Type B pancreatic cell (in vitro differentiated cells): ENCODE data around the gene IFNA13. TPM values are rescaled to one million over a fixed set of nuclear protein-coding genes. Genes with fewer than 3 reads are reported as not detected.

Source experiments
- DNase-seq: peaks from one replicate; pipeline ENCODE4 v3.0.0; 2021; ENCODE audit warnings: mixed read lengths; ENCODE audit not compliant: unreplicated experiment; ENCODE audit errors: extremely low spot score
- H3K27ac Mint-ChIP-seq: 2 replicates; pipeline ENCODE4 v1.8.0; 2021; ENCODE audit warnings: mild to moderate bottlenecking, mixed read lengths
- H3K27me3 Mint-ChIP-seq: 2 replicates; pipeline ENCODE4 v1.8.0; 2021; ENCODE audit warnings: mixed read lengths
- H3K36me3 Mint-ChIP-seq: 2 replicates; pipeline ENCODE4 v1.8.0; 2021; ENCODE audit warnings: mixed read lengths
- H3K4me1 Mint-ChIP-seq: one replicate; pipeline ENCODE4 v1.8.0; 2021; ENCODE audit warnings: mixed read lengths; ENCODE audit not compliant: unreplicated experiment
- H3K4me3 Mint-ChIP-seq: 2 replicates; pipeline ENCODE4 v1.8.0; 2021; ENCODE audit warnings: mild to moderate bottlenecking, mixed read lengths
- H3K9me3 Mint-ChIP-seq: 2 replicates; pipeline ENCODE4 v1.8.0; 2021; ENCODE audit warnings: mixed read lengths
- total RNA-seq: library from RNA; stranded (reverse); gene quantifications from 2 replicates; pipeline ENCODE4 v1.2.1, GENCODE V29; 2021; ENCODE audit warnings: low replicate concordance
- TF ChIP-seq, protein P1 (sequence below): fragments of 200-600 bp; sonication (generic); conservative IDR thresholded peaks from 2 replicates; pipeline ENCODE4 v1.5.0; 2021; ENCODE audit warnings: antibody characterized with exemption, mild to moderate bottlenecking

The IFNA13 gene
- total RNA-seq, 1 donor from 2014 or later = not detected

DNA sequence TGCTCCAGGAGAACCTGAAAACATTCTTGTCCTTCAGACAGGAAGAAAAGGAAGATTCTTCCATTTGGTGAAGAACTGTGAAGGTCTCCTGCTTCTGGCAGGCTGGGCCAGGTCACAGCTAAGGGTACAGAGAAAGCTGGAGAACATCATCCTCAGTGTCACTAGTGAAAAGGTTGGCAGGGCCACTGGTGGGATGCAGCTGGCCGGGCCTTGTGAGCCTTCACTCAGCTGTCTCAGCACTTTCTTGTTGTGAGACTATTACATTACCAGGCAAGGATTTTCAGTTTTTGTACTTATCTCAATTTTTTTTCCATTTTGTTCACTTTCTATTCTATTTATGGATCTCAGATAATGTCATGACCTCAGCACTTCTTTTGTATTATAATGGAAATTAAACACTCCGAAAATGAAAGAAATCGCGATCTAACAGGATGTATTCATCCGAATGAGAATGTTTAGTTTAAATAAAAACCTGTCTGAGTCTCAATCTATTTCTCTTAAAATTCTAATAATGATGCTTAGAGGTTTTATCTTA, 31.2 kb upstream of the IFNA13 start:
- Mint-ChIP-seq H3K36me3 (no peaks in the 10 kb centered on the region), H3K4me1 (no peaks in the 10 kb centered on the region), H3K27ac (no peak overlapping the region), H3K4me3 (no peak overlapping the region), H3K9me3 (no peaks in the 10 kb centered on the region), H3K27me3 (peaks cover 70% of the 10 kb centered on the region)
- DNase-seq = no peak
- TF ChIP-seq, protein P1, sequence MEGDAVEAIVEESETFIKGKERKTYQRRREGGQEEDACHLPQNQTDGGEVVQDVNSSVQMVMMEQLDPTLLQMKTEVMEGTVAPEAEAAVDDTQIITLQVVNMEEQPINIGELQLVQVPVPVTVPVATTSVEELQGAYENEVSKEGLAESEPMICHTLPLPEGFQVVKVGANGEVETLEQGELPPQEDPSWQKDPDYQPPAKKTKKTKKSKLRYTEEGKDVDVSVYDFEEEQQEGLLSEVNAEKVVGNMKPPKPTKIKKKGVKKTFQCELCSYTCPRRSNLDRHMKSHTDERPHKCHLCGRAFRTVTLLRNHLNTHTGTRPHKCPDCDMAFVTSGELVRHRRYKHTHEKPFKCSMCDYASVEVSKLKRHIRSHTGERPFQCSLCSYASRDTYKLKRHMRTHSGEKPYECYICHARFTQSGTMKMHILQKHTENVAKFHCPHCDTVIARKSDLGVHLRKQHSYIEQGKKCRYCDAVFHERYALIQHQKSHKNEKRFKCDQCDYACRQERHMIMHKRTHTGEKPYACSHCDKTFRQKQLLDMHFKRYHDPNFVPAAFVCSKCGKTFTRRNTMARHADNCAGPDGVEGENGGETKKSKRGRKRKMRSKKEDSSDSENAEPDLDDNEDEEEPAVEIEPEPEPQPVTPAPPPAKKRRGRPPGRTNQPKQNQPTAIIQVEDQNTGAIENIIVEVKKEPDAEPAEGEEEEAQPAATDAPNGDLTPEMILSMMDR = no peak

DNA sequence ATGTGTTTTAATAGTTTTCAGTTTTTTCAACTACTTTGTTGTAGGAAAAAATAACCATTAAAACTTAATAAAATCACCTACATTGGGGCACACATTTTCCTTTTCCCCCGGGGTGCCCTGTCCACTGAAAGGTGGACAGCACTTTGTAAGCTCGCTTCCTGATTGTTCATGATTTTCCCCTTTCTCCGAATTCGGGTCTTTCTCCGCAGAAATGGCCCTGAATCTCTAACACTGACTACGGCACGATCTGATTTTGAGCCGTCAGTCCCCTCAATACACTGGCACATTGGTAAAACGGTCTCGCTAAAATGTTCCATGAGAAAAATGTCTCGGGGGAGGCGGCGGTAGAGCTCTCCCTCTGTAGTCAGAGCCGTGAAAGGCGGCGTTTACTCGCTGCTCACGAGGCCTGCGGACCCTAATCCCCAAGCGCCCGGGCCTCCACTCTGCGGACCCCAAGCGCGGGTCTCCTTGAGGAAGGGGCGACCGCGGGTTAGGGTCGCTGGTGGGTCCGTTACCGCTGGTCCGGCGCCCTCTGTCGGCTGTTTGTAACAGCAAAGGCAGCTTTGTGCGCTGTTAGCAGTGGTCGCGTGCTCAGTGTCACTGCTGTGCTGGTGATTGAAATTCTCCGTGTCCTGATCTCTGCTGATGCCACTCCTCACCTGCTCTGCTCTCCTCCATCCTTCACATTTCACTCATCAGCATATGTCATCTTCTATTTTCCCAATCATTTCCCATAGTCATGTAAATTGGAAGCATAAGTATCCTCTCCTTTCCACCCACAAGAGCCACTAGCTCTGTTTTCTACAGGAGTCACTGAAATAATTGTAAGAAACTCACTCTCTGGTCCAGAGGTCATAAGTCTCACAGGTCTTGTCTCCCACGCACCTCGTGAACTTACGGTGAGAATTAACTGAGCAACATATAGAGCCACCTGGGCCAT, 28.2 kb upstream of the IFNA13 start:
- peak; percentile 74 for DNase-seq
- Mint-ChIP-seq H3K36me3 (no peaks in the 10 kb centered on the region), H3K27ac (no peak overlapping the region), H3K4me1 (no peaks in the 10 kb centered on the region), H3K27me3 (peaks cover 65% of the 10 kb centered on the region), H3K4me3 (peak overlapping the region; percentile 77), H3K9me3 (no peaks in the 10 kb centered on the region)
- TF ChIP-seq, protein P1 = peak; percentile 97

DNA sequence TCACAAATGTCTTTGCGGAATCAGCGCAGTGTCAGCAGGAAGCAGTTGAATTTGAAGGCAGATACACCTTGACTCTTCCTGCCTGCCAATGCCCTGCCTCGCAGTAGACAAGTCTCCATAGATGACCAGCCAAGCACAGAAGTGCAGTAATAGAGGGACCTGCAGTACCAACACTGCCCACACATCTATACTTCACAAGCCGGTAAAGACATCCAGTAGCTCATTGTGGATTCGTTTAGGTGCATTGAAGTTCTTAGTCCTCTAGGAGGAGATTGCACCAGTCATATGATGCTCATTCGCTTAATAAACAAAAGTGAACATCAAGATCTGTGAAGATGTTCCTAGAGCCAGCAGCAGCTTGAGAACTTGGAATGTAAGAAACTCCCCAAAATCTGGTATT, 24.4 kb upstream of the IFNA13 start:
- no peak for DNase-seq
- Mint-ChIP-seq H3K36me3 (no peaks in the 10 kb centered on the region), H3K27me3 (peaks cover 34% of the 10 kb centered on the region), H3K4me3 (no peak overlapping the region), H3K27ac (no peak overlapping the region), H3K4me1 (no peaks in the 10 kb centered on the region), H3K9me3 (no peaks in the 10 kb centered on the region)
- TF ChIP-seq, protein P1 = peak; percentile 64

DNA sequence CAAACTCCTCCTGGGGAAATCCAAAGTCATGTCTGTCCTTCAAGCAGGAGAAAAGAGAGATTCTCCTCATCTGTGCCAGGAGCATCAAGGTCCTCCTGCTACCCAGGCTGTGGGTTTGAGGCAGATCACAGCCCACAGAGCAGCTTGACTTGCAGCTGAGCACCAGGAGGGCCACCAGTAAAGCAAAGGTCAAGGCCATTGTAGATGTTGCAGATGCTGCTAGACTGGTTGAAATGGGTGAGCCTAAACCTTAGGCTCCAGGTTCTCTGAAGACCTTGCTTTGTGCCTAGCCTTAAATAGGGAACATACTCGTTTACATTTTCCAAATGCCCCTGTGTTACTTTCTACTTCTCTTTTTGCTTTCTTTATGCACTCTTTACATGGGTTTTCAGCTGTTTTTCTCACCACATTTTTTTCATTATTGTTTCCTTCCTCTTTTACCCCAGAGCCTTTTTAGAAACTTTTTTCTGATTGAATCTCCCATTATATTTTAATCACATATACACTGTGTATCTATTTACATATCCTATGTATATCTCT, 17.3 kb upstream of the IFNA13 start, which contains the start of gene IFNA2:
Gene IFNA2, minus strand, starts transcription at position 268 of the 540 bp plus-strand sequence. Its CDS starts 69 bp downstream, at position 199.
- H3K27ac Mint-ChIP-seq = no peak within 1 kb of the TSS
- H3K27me3 Mint-ChIP-seq = no peaks in the 10 kb centered on the region
- H3K36me3 Mint-ChIP-seq = no peaks in the 10 kb centered on the region
- H3K4me1 Mint-ChIP-seq = no peaks in the 10 kb centered on the region
- no peak for DNase-seq
- no peaks in the 10 kb centered on the region for H3K9me3 Mint-ChIP-seq
- no peak within 1 kb of the TSS for H3K4me3 Mint-ChIP-seq
- TF ChIP-seq, protein P1 = no peak

DNA sequence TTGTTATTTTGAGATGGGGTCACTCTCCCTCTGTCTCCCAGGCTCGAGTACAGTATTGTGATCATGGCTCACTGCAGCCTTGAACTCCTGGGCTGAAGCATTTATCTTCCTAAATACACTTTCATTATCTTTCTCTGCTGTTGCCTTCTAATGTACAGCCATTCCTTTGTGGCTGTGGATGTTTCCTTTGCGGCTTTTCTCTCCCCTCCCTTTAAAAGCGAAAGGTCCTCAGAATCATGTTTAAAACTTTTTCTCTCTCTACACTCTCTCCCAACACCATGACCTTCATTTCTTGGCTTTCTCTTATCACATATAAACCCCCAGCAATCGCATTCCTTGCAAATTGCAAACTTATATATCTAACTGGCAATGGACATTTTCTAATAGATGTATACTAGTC, 15.8 kb upstream of the IFNA13 start:
- no peak for DNase-seq
- Mint-ChIP-seq H3K27ac (no peak overlapping the region), H3K9me3 (no peaks in the 10 kb centered on the region), H3K4me3 (no peak overlapping the region), H3K27me3 (no peaks in the 10 kb centered on the region), H3K4me1 (no peaks in the 10 kb centered on the region), H3K36me3 (no peaks in the 10 kb centered on the region)
- TF ChIP-seq, protein P1 = no peak
